ENCODE measurements around the gene TLL1. TPM values are rescaled to one million over a fixed set of nuclear protein-coding genes. Genes with fewer than 3 reads are reported as not detected.

Gene TLL1
- total and polyA plus RNA-seq, 2 of the 13 experiments (the other 11 are each of a cell fraction or from before 2014, with no cell fraction given), result not detected

DNA sequence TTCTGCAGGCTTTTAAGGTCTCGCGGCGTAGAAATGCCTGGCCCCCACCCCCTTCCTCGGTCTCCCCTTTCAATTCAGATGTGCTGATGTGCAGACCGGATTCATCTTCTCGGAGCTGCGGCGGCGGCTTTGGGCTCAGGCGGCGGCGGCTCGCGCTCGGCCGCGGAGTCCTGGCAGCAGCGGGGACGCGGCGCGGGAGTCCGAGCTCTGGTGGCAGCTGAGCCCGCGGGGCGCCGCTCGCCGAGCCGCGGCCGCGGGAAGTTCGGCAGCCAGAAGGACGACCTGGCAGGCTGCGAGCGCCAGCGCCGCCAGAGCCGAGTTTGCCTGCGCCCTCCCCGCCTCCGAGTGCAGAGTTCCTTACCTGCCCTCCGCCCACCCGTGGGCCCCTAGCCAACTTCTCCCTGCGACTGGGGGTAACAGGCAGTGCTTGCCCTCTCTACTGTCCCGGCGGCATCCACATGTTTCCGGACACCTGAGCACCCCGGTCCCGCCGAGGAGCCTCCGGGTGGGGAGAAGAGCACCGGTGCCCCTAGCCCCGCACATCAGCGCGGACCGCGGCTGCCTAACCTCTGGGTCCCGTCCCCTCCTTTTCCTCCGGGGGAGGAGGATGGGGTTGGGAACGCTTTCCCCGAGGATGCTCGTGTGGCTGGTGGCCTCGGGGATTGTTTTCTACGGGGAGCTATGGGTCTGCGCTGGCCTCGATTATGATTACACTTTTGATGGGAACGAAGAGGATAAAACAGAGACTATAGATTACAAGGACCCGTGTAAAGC lies 448 bp downstream of the TLL1 start:
- POLR2A ChIA-PET, result no interaction called here
- Histone ChIP-seq H3K9me3 (ENCODE audit: low read length) (no peaks in the 10 kb centered on the region), H2AFZ (ENCODE audit: low read length) (no peak overlapping the region), H3K79me2 (ENCODE audit: insufficient read depth, low read length) (no peaks in the 10 kb centered on the region), H3K4me1 (ENCODE audit: insufficient read depth, low read length) (peaks cover 11% of the 10 kb centered on the region), H3K4me3 (replicated peaks in 1 of 3; ENCODE audit: insufficient read depth in 1 of 3, low read depth in 2 of 3, low read length in 3 of 3) (peak overlapping the region in 2 of 3 experiments; percentile 16 to 44; a peak in 4 of 6 replicates), H3K27me3 (ENCODE audit: control insufficient read depth in 1 of 2, insufficient read depth in 2 of 2, low read length in 2 of 2) (peaks cover 0 to 27% of the 10 kb centered on the region in 2 experiments; a peak in 3 of 5 replicates), H3K27ac (ENCODE audit: extremely low read length, insufficient read depth, low read length) (no peak overlapping the region), H4K20me1 (ENCODE audit: insufficient read depth, low read length) (no peaks in the 10 kb centered on the region), H3K4me2 (ENCODE audit: low read depth, low read length) (peak overlapping the region; percentile 58), H3K9ac (ENCODE audit: insufficient read depth, low read depth, low read length) (no peak overlapping the region), H3K36me3 (replicated peaks in 1 of 2; ENCODE audit: control insufficient read depth in 1 of 2, insufficient read depth in 2 of 2, low read length in 2 of 2) (no peaks in the 10 kb centered on the region)
- 11% methylated on average over 18 of the region's 70 CpGs for WGBS (ENCODE audit: low lambda C conversion rate)
- in situ Hi-C loops (cut with HindIII; ENCODE audit: extremely low pct_ligation_motif_present, low pct_unique_long_range_greater_than_20kb) (no loop called here), intact Hi-C loops (cut with micrococcal nuclease; ENCODE audit: unreplicated experiment) (no loop called here)
- no TSS peak for BruUV-seq (replicated peaks)
- CTCF ChIA-PET (ENCODE audit: low intra/inter-chr PET ratio, low total read pairs), result no interaction called here
- FAIRE-seq (no peak), DNase-seq (ENCODE audit: low spot score) (peak; percentile 3), ATAC-seq (peak; percentile 98)
- TF ChIP-seq THAP11 (CRISPR knock-in tag; IDR thresholded peaks at IDR 0.05) (no peak), BCL6 (CRISPR knock-in tag; IDR thresholded peaks at IDR 0.05) (no peak), MATR3 (CRISPR knock-in tag; IDR thresholded peaks at IDR 0.05) (no peak), ELF4 (CRISPR knock-in tag; IDR thresholded peaks at IDR 0.05; ENCODE audit: borderline replicate concordance) (no peak), ZNF17 (CRISPR knock-in tag; IDR thresholded peaks at IDR 0.05) (no peak), HNF4G (IDR thresholded peaks at IDR 0.05; ENCODE audit: borderline replicate concordance, low read depth, low read length) (no peak), HNF4G (CRISPR knock-in tag; IDR thresholded peaks at IDR 0.05; ENCODE audit: borderline replicate concordance, low read depth) (no peak), ZNF160 (CRISPR knock-in tag; IDR thresholded peaks at IDR 0.05) (no peak), TMF1 (CRISPR knock-in tag; IDR thresholded peaks at IDR 0.05; ENCODE audit: low read depth) (no peak), CCAR2 (optimal IDR thresholded peaks at IDR 0.05; ENCODE audit: low read depth, low read length) (no peak), MYNN (CRISPR knock-in tag; IDR thresholded peaks at IDR 0.05; ENCODE audit: low read depth) (no peak), SMAD3 (CRISPR knock-in tag; IDR thresholded peaks at IDR 0.05) (no peak), DNMT1 (CRISPR knock-in tag; IDR thresholded peaks at IDR 0.05) (0 out of 2 replicates have a peak, but pooled peaks have one; percentile 50), ELF1 (CRISPR knock-in tag; IDR thresholded peaks at IDR 0.05) (no peak), ZNF878 (CRISPR knock-in tag; IDR thresholded peaks at IDR 0.05) (no peak), FOXA1 (IDR thresholded peaks at IDR 0.05) (no peak), FOXA1 (CRISPR knock-in tag; IDR thresholded peaks at IDR 0.05) (no peak), HNF4A (CRISPR knock-in tag; IDR thresholded peaks at IDR 0.05) (0 out of 2 replicates have a peak, but pooled peaks have one; percentile 6), ZNF552 (CRISPR knock-in tag; IDR thresholded peaks at IDR 0.05; ENCODE audit: borderline replicate concordance) (no peak)
- TF ChIP-seq, protein P1, sequence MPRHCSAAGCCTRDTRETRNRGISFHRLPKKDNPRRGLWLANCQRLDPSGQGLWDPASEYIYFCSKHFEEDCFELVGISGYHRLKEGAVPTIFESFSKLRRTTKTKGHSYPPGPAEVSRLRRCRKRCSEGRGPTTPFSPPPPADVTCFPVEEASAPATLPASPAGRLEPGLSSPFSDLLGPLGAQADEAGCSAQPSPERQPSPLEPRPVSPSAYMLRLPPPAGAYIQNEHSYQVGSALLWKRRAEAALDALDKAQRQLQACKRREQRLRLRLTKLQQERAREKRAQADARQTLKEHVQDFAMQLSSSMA (CRISPR knock-in tag; IDR thresholded peaks at IDR 0.05), result no peak
- TF ChIP-seq, protein P2, sequence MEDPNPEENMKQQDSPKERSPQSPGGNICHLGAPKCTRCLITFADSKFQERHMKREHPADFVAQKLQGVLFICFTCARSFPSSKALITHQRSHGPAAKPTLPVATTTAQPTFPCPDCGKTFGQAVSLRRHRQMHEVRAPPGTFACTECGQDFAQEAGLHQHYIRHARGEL (CRISPR knock-in tag; IDR thresholded peaks at IDR 0.05), result no peak
- TF ChIP-seq, protein P3, sequence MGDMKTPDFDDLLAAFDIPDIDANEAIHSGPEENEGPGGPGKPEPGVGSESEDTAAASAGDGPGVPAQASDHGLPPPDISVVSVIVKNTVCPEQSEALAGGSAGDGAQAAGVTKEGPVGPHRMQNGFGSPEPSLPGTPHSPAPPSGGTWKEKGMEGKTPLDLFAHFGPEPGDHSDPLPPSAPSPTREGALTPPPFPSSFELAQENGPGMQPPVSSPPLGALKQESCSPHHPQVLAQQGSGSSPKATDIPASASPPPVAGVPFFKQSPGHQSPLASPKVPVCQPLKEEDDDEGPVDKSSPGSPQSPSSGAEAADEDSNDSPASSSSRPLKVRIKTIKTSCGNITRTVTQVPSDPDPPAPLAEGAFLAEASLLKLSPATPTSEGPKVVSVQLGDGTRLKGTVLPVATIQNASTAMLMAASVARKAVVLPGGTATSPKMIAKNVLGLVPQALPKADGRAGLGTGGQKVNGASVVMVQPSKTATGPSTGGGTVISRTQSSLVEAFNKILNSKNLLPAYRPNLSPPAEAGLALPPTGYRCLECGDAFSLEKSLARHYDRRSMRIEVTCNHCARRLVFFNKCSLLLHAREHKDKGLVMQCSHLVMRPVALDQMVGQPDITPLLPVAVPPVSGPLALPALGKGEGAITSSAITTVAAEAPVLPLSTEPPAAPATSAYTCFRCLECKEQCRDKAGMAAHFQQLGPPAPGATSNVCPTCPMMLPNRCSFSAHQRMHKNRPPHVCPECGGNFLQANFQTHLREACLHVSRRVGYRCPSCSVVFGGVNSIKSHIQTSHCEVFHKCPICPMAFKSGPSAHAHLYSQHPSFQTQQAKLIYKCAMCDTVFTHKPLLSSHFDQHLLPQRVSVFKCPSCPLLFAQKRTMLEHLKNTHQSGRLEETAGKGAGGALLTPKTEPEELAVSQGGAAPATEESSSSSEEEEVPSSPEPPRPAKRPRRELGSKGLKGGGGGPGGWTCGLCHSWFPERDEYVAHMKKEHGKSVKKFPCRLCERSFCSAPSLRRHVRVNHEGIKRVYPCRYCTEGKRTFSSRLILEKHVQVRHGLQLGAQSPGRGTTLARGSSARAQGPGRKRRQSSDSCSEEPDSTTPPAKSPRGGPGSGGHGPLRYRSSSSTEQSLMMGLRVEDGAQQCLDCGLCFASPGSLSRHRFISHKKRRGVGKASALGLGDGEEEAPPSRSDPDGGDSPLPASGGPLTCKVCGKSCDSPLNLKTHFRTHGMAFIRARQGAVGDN (CRISPR knock-in tag; IDR thresholded peaks at IDR 0.05), result peak; percentile 14; the same call in 1 of the 2 replicates

Data from HepG2 (cell line).